HL-60 (cell line): Measurements from ENCODE around the gene ANK3.

Source experiments
- DNase-seq, 2 experiments: peaks; one replicate each; pipeline ENCODE4 v3.0.0-alpha.2; 2010 to 2020; ENCODE audit warnings: low read depth in 1 of 2, low spot score in 1 of 2
- H3K27ac ChIP-seq: fragments of 250-450 bp; sonication (Bioruptor Pico); replicated peaks from 2 replicates; pipeline ENCODE4 v1.5.1; 2020; ENCODE audit warnings: mild to moderate bottlenecking, moderate library complexity
- H3K27me3 ChIP-seq: fragments of 250-450 bp; sonication (Bioruptor Pico); 2 replicates; pipeline ENCODE4 v1.5.1; 2021; ENCODE audit warnings: mild to moderate bottlenecking, moderate library complexity; ENCODE audit not compliant: insufficient read depth, poor library complexity, severe bottlenecking
- H3K4me3 ChIP-seq: replicated peaks from 2 replicates; pipeline ENCODE4 v1.5.1; 2011; ENCODE audit warnings: mild to moderate bottlenecking, control low read depth, low read length; ENCODE audit not compliant: insufficient read depth
- GABPA ChIP-seq: IDR thresholded peaks from 2 replicates; pipeline ENCODE4 v1.6.1; 2012; ENCODE audit warnings: low read depth
- POLR2AphosphoS5 ChIP-seq: IDR thresholded peaks from 2 replicates; pipeline ENCODE4 v1.6.1; 2012; ENCODE audit warnings: low read depth
- REST ChIP-seq: IDR thresholded peaks from 2 replicates; pipeline ENCODE4 v1.6.1; 2012; ENCODE audit warnings: low read depth; ENCODE audit not compliant: insufficient replicate concordance
- SPI1 ChIP-seq: IDR thresholded peaks from 2 replicates; pipeline ENCODE4 v1.6.1; 2012; ENCODE audit warnings: low read depth, mild to moderate bottlenecking, borderline replicate concordance
- TF ChIP-seq, protein P1 (sequence below): IDR thresholded peaks from one replicate; pipeline ENCODE4 v1.5.1; 2011; ENCODE audit warnings: low read length, control low read depth, inconsistent platforms; ENCODE audit not compliant: insufficient read depth

Gene ANK3

GRCh38 chr10:60234551-60234950 is 155.1 kb downstream of the ANK3 start:
- DNase-seq, result no peak
- TF ChIP-seq SPI1 (peak; percentile 29; the same call in 1 of the 2 replicates), GABPA (no peak)
- Histone ChIP-seq H3K27me3 (no peaks in the 10 kb centered on the region), H3K27ac (no peak overlapping the region), H3K4me3 (no peak overlapping the region)

DNA sequence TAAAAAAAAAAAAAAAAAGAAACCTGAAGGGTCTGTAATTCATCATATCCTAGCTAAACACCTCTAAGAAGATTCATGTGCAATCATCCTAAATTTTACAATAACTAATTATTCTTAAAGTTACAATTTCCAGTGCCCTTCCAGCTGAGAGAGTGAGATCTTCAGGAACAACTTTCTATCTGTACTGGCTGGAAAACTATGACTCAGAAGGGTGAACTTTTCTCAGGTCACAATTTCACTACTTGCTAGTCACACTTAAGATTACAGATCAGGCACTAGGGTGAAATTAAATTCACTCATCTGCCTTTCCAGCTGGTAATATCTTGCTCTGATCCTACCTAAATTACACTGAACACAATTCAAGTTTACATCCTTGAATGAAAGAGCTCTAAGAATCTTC is 158.8 kb downstream of the ANK3 start:
- TF ChIP-seq POLR2AphosphoS5, result no peak
- TF ChIP-seq REST, result no peak
- TF ChIP-seq, protein P1, sequence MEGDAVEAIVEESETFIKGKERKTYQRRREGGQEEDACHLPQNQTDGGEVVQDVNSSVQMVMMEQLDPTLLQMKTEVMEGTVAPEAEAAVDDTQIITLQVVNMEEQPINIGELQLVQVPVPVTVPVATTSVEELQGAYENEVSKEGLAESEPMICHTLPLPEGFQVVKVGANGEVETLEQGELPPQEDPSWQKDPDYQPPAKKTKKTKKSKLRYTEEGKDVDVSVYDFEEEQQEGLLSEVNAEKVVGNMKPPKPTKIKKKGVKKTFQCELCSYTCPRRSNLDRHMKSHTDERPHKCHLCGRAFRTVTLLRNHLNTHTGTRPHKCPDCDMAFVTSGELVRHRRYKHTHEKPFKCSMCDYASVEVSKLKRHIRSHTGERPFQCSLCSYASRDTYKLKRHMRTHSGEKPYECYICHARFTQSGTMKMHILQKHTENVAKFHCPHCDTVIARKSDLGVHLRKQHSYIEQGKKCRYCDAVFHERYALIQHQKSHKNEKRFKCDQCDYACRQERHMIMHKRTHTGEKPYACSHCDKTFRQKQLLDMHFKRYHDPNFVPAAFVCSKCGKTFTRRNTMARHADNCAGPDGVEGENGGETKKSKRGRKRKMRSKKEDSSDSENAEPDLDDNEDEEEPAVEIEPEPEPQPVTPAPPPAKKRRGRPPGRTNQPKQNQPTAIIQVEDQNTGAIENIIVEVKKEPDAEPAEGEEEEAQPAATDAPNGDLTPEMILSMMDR, result no peak
- no peak for TF ChIP-seq GABPA
- no peak for TF ChIP-seq SPI1
- Histone ChIP-seq H3K27ac (no peak overlapping the region), H3K4me3 (no peak overlapping the region), H3K27me3 (no peaks in the 10 kb centered on the region)
- no peak for DNase-seq

GRCh38 chr10:60224066-60224705 is 165.5 kb downstream of the ANK3 start:
- no peaks in the 10 kb centered on the region for H3K27me3 ChIP-seq
- no peak overlapping the region for H3K4me3 ChIP-seq
- TF ChIP-seq, protein P1, result no peak
- TF ChIP-seq REST (no peak), GABPA (no peak), SPI1 (no peak), POLR2AphosphoS5 (no peak)
- DNase-seq, result no peak
- no peak overlapping the region for H3K27ac ChIP-seq

DNA sequence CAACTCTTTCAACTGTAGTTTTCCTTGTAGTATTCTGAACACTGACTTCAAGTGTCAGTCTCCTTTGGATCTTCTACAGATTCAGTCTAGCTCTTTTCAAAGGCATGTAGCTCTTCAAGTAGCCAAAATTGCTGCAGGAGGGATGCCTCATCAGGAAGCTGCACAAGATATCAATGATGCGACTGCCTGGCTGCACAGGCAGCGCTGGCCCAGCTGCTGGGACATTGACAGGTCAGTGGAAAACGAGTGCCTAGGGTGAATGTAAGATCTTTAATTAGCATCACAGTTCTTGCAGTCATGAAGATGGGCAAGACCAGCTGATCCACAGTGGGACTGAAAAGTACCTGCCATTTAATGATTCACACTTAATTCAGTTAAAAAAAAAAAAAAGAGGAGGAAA is 167.6 kb downstream of the ANK3 start:
- DNase-seq, result no peak
- TF ChIP-seq, protein P1, result no peak
- TF ChIP-seq GABPA (no peak), SPI1 (no peak)
- no peaks in the 10 kb centered on the region for H3K27me3 ChIP-seq
- no peak overlapping the region for H3K4me3 ChIP-seq
- no peak overlapping the region for H3K27ac ChIP-seq
